ENCODE measurements around the gene IL11RA.

The IL11RA gene

GRCh38 chr9:34612788-34613390, 39.1 kb upstream of the IL11RA start:
- TF ChIP-seq POLR2AphosphoS5 (IDR thresholded peaks at IDR 0.05; ENCODE audit: low read depth, low read length): no peak
- TF ChIP-seq REST (IDR thresholded peaks at IDR 0.05; ENCODE audit: insufficient read depth in 1 of 2, low read depth in 2 of 2, low read length in 2 of 2): no peak
- TF ChIP-seq TAF1 (IDR thresholded peaks at IDR 0.05; ENCODE audit: borderline replicate concordance, insufficient read depth, low read length): no peak
- no peak for TF ChIP-seq FOXP2 (optimal IDR thresholded peaks at IDR 0.05; ENCODE audit: borderline replicate concordance, extremely low read depth, extremely low read length, insufficient read depth)
- no peak for TF ChIP-seq SIN3A (IDR thresholded peaks at IDR 0.05; ENCODE audit: borderline replicate concordance, insufficient read depth, low read length)

GRCh38 chr9:34615132-34615531, 36.9 kb upstream of the IL11RA start:
- no peak for TF ChIP-seq SIN3A (IDR thresholded peaks at IDR 0.05; ENCODE audit: borderline replicate concordance, insufficient read depth, low read length)
- no peak for TF ChIP-seq FOXP2 (optimal IDR thresholded peaks at IDR 0.05; ENCODE audit: borderline replicate concordance, extremely low read depth, extremely low read length, insufficient read depth)
- no peak for TF ChIP-seq POLR2AphosphoS5 (IDR thresholded peaks at IDR 0.05; ENCODE audit: low read depth, low read length)
- TF ChIP-seq REST (IDR thresholded peaks at IDR 0.05; ENCODE audit: insufficient read depth in 1 of 2, low read depth in 2 of 2, low read length in 2 of 2): no peak
- TF ChIP-seq TAF1 (IDR thresholded peaks at IDR 0.05; ENCODE audit: borderline replicate concordance, insufficient read depth, low read length): no peak

- TF ChIP-seq SIN3A (IDR thresholded peaks at IDR 0.05; ENCODE audit: borderline replicate concordance, insufficient read depth, low read length): peak; percentile 86; the same call in 1 of the 2 replicates
- no peak for TF ChIP-seq REST (IDR thresholded peaks at IDR 0.05; ENCODE audit: insufficient read depth in 1 of 2, low read depth in 2 of 2, low read length in 2 of 2)
- TF ChIP-seq FOXP2 (optimal IDR thresholded peaks at IDR 0.05; ENCODE audit: borderline replicate concordance, extremely low read depth, extremely low read length, insufficient read depth): no peak
- TF ChIP-seq POLR2AphosphoS5 (IDR thresholded peaks at IDR 0.05; ENCODE audit: low read depth, low read length): peak; percentile 62; the same call in 1 of the 2 replicates
Measured at GRCh38 chr9:34620061-34620994, 31.7 kb upstream of the IL11RA start, which contains the start of gene DCTN3. Gene DCTN3, minus strand, starts transcription at chr9:34620495. Its CDS starts 31 bp downstream, at chr9:34620464.

- no peak for TF ChIP-seq REST (IDR thresholded peaks at IDR 0.05; ENCODE audit: insufficient read depth in 1 of 2, low read depth in 2 of 2, low read length in 2 of 2)
- no peak for TF ChIP-seq TAF1 (IDR thresholded peaks at IDR 0.05; ENCODE audit: borderline replicate concordance, insufficient read depth, low read length)
- no peak for TF ChIP-seq SIN3A (IDR thresholded peaks at IDR 0.05; ENCODE audit: borderline replicate concordance, insufficient read depth, low read length)
- TF ChIP-seq POLR2AphosphoS5 (IDR thresholded peaks at IDR 0.05; ENCODE audit: low read depth, low read length): no peak
- TF ChIP-seq FOXP2 (optimal IDR thresholded peaks at IDR 0.05; ENCODE audit: borderline replicate concordance, extremely low read depth, extremely low read length, insufficient read depth): no peak
Measured at GRCh38 chr9:34623374-34624235, 28.4 kb upstream of the IL11RA start.
